Astrocyte (in vitro differentiated cells and primary cell): ENCODE results near the gene ANKRD13C. TPM values are rescaled to one million over a fixed set of nuclear protein-coding genes. Genes with fewer than 3 reads are reported as not detected.

Experiments
- DNase-seq: peaks from one replicate; pipeline ENCODE4 v3.0.0-alpha.2; 2010; ENCODE audit warnings: low read depth
- FAIRE-seq: peaks from 2 replicates; lab custom pipeline; 2011; peaks lifted over from hg19 to GRCh38; lab: Jason Lieb, UNC
- H2AFZ ChIP-seq: 2 replicates; pipeline ENCODE4 v1.6.0; 2012; ENCODE audit warnings: low read depth, low read length, inconsistent platforms
- H3K27ac ChIP-seq: 2 replicates; pipeline ENCODE4 v1.5.1; 2011; ENCODE audit warnings: low read depth, low read length, inconsistent platforms
- H3K27me3 ChIP-seq: 2 replicates; pipeline ENCODE4 v1.6.0; 2011; ENCODE audit warnings: low read length, inconsistent platforms; ENCODE audit not compliant: insufficient read depth
- H3K36me3 ChIP-seq: 2 replicates; pipeline ENCODE4 v1.5.1; 2011; ENCODE audit warnings: low read length, inconsistent platforms; ENCODE audit not compliant: insufficient read depth
- H3K4me1 ChIP-seq: 2 replicates; pipeline ENCODE4 v1.5.1; 2011; ENCODE audit warnings: low read length, inconsistent platforms; ENCODE audit not compliant: insufficient read depth
- H3K4me2 ChIP-seq: 2 replicates; pipeline ENCODE4 v1.6.0; 2012; ENCODE audit warnings: low read length, inconsistent platforms
- H3K4me3 ChIP-seq: 2 replicates; pipeline ENCODE4 v1.5.1; 2011; ENCODE audit warnings: low read depth, mild to moderate bottlenecking, low read length, inconsistent platforms; ENCODE audit not compliant: insufficient read depth
- H3K79me2 ChIP-seq: 2 replicates; pipeline ENCODE4 v1.6.0; 2012; ENCODE audit warnings: mild to moderate bottlenecking, low read length, inconsistent platforms; ENCODE audit not compliant: insufficient read depth
- H3K9ac ChIP-seq: 2 replicates; pipeline ENCODE4 v1.6.0; 2012; ENCODE audit warnings: mild to moderate bottlenecking, low read length, inconsistent platforms
- H3K9me3 ChIP-seq: 2 replicates; pipeline ENCODE4 v1.5.1; 2012; ENCODE audit warnings: low read depth, mild to moderate bottlenecking, low read length, inconsistent platforms; ENCODE audit not compliant: insufficient read depth
- H4K20me1 ChIP-seq: 2 replicates; pipeline ENCODE4 v1.6.0; 2012; ENCODE audit warnings: low read length, inconsistent platforms; ENCODE audit not compliant: insufficient read depth
- H3K27ac Mint-ChIP-seq: one replicate; pipeline ENCODE4 v1.8.0; 2021; ENCODE audit warnings: mild to moderate bottlenecking, mixed read lengths; ENCODE audit not compliant: unreplicated experiment
- H3K27me3 Mint-ChIP-seq: one replicate; pipeline ENCODE4 v1.8.0; 2021; ENCODE audit warnings: low read depth, mixed read lengths; ENCODE audit not compliant: unreplicated experiment
- H3K36me3 Mint-ChIP-seq: one replicate; pipeline ENCODE4 v1.8.0; 2021; ENCODE audit warnings: low read depth, mixed read lengths; ENCODE audit not compliant: unreplicated experiment
- H3K4me1 Mint-ChIP-seq: one replicate; pipeline ENCODE4 v1.8.0; 2021; ENCODE audit warnings: low read depth, mixed read lengths; ENCODE audit not compliant: unreplicated experiment
- H3K4me3 Mint-ChIP-seq: one replicate; pipeline ENCODE4 v1.8.0; 2021; ENCODE audit warnings: mild to moderate bottlenecking, moderate library complexity, mixed read lengths; ENCODE audit not compliant: unreplicated experiment
- H3K9me3 Mint-ChIP-seq: one replicate; pipeline ENCODE4 v1.8.0; 2021; ENCODE audit warnings: mild to moderate bottlenecking, mixed read lengths; ENCODE audit not compliant: unreplicated experiment
- CTCF ChIP-seq: IDR thresholded peaks from 2 replicates; pipeline ENCODE4 v1.5.1; 2011; ENCODE audit warnings: low read depth, mild to moderate bottlenecking, inconsistent platforms, low read length, moderate library complexity; ENCODE audit not compliant: insufficient read depth
- EZH2 ChIP-seq: IDR thresholded peaks from 2 replicates; pipeline ENCODE4 v1.6.1; 2012; ENCODE audit warnings: mild to moderate bottlenecking, low read length, inconsistent platforms; ENCODE audit not compliant: insufficient read depth
- total RNA-seq: library from RNA; stranded (reverse); gene quantifications from 2 replicates; pipeline ENCODE4 v1.2.1, GENCODE V29; 2021

The ANKRD13C gene
- total RNA-seq, 1 donor from 2014 or later, result 22.0 TPM

GRCh38 chr1:70396607-70397006 is 42.1 kb upstream of the ANKRD13C start:
- H3K27ac ChIP-seq, result no peak overlapping the region
- DNase-seq (no peak), FAIRE-seq (no peak)
- H2AFZ ChIP-seq, result no peak overlapping the region
- no peaks in the 10 kb centered on the region for H3K36me3 Mint-ChIP-seq
- H3K27me3 ChIP-seq, result no peaks in the 10 kb centered on the region
- no peaks in the 10 kb centered on the region for H3K4me1 Mint-ChIP-seq
- H3K9me3 ChIP-seq, result no peaks in the 10 kb centered on the region
- no peaks in the 10 kb centered on the region for H4K20me1 ChIP-seq
- H3K4me1 ChIP-seq, result no peaks in the 10 kb centered on the region
- H3K27ac Mint-ChIP-seq, result no peak overlapping the region
- no peak overlapping the region for H3K4me3 Mint-ChIP-seq
- H3K79me2 ChIP-seq, result no peaks in the 10 kb centered on the region
- no peak overlapping the region for H3K4me2 ChIP-seq
- H3K9me3 Mint-ChIP-seq, result no peaks in the 10 kb centered on the region
- H3K4me3 ChIP-seq, result no peak overlapping the region
- TF ChIP-seq CTCF, result no peak
- TF ChIP-seq EZH2, result no peak
- H3K9ac ChIP-seq, result no peak overlapping the region
- H3K36me3 ChIP-seq, result no peaks in the 10 kb centered on the region
- H3K27me3 Mint-ChIP-seq, result peaks cover 7% of the 10 kb centered on the region

- no peaks in the 10 kb centered on the region for H4K20me1 ChIP-seq
- no peak for FAIRE-seq
- no peaks in the 10 kb centered on the region for H3K36me3 Mint-ChIP-seq
Measured at GRCh38 chr1:70392626-70393025, 38.1 kb upstream of the ANKRD13C start.

More at GRCh38 chr1:70392626-70393025, 38.1 kb upstream of the ANKRD13C start:
- no peak for DNase-seq
- H3K27ac ChIP-seq, result no peak overlapping the region
- no peak overlapping the region for H3K4me3 Mint-ChIP-seq
- no peak overlapping the region for H3K4me3 ChIP-seq
- no peak for TF ChIP-seq EZH2
- no peak for TF ChIP-seq CTCF
- H3K27me3 ChIP-seq, result no peaks in the 10 kb centered on the region
- no peaks in the 10 kb centered on the region for H3K4me1 ChIP-seq
- H3K4me1 Mint-ChIP-seq, result no peaks in the 10 kb centered on the region
- no peak overlapping the region for H3K9ac ChIP-seq
- no peaks in the 10 kb centered on the region for H3K36me3 ChIP-seq
- H3K27me3 Mint-ChIP-seq, result peaks cover 11% of the 10 kb centered on the region
- H3K9me3 Mint-ChIP-seq, result no peaks in the 10 kb centered on the region
- H3K4me2 ChIP-seq, result no peak overlapping the region
- H2AFZ ChIP-seq, result no peak overlapping the region
- no peaks in the 10 kb centered on the region for H3K79me2 ChIP-seq
- no peak overlapping the region for H3K27ac Mint-ChIP-seq
- H3K9me3 ChIP-seq, result no peaks in the 10 kb centered on the region
